Gastrocnemius medialis (tissue), 4 donors: ENCODE measurements around the gene MAP1LC3A. TPM values are rescaled to one million over a fixed set of nuclear protein-coding genes. Genes with fewer than 3 reads are reported as not detected.

Experiments
- ATAC-seq, 2 donors: fragments of 150-250 bp; one replicate each; pipeline ENCODE4 v1.9.1; 2016
- DNase-seq, 2 donors: peaks; one replicate each; pipeline ENCODE4 v3.0.0-alpha.2; 2019
- H3K27ac ChIP-seq, 4 donors: fragments of 200-600 bp; sonication (generic); 1 replicate in 1 of 4; 2 replicates in 3 of 4; pipeline ENCODE4 v1.5.1; 2016 to 2018; ENCODE audit warnings: mild to moderate bottlenecking in 2 of 4, moderate library complexity in 1 of 4
- H3K27me3 ChIP-seq, 3 donors: fragments of 200-600 bp; sonication (generic) in 2 of 3; 1 replicate in 1 of 3; 2 replicates in 2 of 3; pipeline versions ENCODE4 v1.5.1 to v1.6.0; 2016 to 2019; ENCODE audit warnings: mild to moderate bottlenecking in 1 of 3, moderate library complexity in 1 of 3
- H3K36me3 ChIP-seq, 2 donors: fragments of 200-600 bp; sonication (generic) in 1 of 2; one replicate each; pipeline ENCODE4 v1.5.1; 2017 to 2018
- H3K4me1 ChIP-seq, 2 donors: fragments of 200-600 bp; sonication (generic) in 1 of 2; one replicate each; pipeline ENCODE4 v1.5.1; 2016 to 2017; ENCODE audit warnings: mild to moderate bottlenecking in 2 of 2
- H3K4me3 ChIP-seq, 4 donors: fragments of 200-600 bp; sonication (generic) in 3 of 4; 1 replicate in 1 of 4; 2 replicates in 3 of 4; pipeline ENCODE4 v1.5.1; 2016 to 2019; ENCODE audit warnings: mild to moderate bottlenecking in 2 of 4
- H3K9me3 ChIP-seq, 3 donors: fragments of 200-600 bp; sonication (generic) in 2 of 3; 1 replicate in 1 of 3; 2 replicates in 2 of 3; pipeline ENCODE4 v1.5.1; 2016 to 2019
- POLR2A ChIP-seq, 2 donors: fragments of 450-650 bp; IDR thresholded peaks; one replicate each; pipeline ENCODE4 v1.6.1; 2017; ENCODE audit warnings: antibody characterized with exemption in 2 of 2, mild to moderate bottlenecking in 2 of 2, moderate library complexity in 2 of 2
- in situ Hi-C, 4 donors: fragments of 200-750 bp; cut with MboI; loops; one replicate each; pipeline versions ENCODE4 v1.15.0 to v1.8.0; 2017; ENCODE audit warnings: low sequenced_read_pairs in 4 of 4
- intact Hi-C: fragments of 100-400 bp; cut with DNase I; formaldehyde crosslinking; loops from one replicate; pipeline ENCODE4 v1.15.1; 2023; ENCODE audit warnings: low total_unique reads
- total RNA-seq, 4 donors: library from RNA; depleted of rRNA; stranded (reverse); fragments of >200 nt; gene quantifications; one replicate each; pipeline versions ENCODE4 v1.1.0 to v1.2.3, GENCODE V29; 2016
- TF ChIP-seq, protein P1 (sequence below), 5 experiments: fragments of 450-650 bp in 3 of 5; fragments of 200-600 bp in 2 of 5; sonication (generic) in 2 of 5; IDR thresholded peaks in 4 of 5; conservative IDR thresholded peaks in 1 of 5; 1 replicate in 4 of 5; 2 replicates in 1 of 5; pipeline ENCODE4 v1.5.1; 2016 to 2019; ENCODE audit warnings: antibody characterized with exemption in 5 of 5, mild to moderate bottlenecking in 3 of 5, moderate library complexity in 3 of 5

Gene MAP1LC3A
- total RNA-seq, 4 donors from 2014 or later, result 41.5 to 62.7 (median 56.4) TPM

DNA sequence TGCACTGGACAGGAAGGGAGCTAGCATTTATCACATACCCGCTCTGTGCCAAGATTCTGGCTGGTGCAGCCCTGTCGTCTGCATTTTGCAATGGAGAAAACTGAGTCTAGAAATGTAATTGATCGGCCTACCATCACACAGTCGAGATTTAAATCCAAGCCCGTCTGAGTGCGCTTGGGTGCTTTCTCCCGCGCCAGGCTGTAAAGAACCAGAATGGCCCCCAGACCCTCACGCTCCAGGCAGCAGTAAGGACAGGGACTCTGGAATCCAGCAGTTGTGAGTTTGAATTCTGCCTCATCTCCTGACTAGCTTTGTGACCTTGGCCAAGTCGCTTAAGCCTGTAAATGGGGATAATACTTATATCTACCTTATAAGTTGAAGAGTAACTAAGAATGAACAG is 31.5 kb upstream of the MAP1LC3A start:
- ATAC-seq, result no peak

DNA sequence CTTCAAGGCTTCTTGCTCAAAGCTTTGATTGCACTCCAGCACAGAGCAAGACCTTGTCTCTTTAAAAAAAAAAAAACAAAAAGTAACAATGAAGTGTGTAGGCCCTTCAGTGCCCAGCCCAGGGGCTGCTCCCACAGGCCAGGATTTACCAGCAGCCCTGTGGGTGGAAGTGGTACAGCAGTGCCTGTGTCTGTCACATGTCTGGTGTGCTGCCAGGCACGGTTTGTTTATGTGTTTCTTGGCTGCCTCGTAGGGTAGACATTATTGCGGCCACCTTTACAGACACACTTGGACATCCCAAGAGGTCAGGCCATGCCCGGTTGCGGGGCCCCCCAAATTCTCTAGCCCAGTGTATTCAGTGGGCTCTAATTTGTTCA is 29.6 kb upstream of the MAP1LC3A start:
- in situ Hi-C loops (loop anchor here in 1 of 4 donors (25.0 kb wide), 1 partner anchor 183 kb away; the partner anchor contains the start of gene TP53INP2), intact Hi-C loops (loop anchor here (5.0 kb wide), 1 partner anchor 167 kb away; the partner anchor contains the start of gene ITCH)
- Histone ChIP-seq H3K4me1 (peaks cover 48 to 53% of the 10 kb centered on the region in 2 donors), H3K36me3 (peaks cover 0 to 50% of the 10 kb centered on the region in 2 donors), H3K9me3 (no peaks in the 10 kb centered on the region), H3K27me3 (no peaks in the 10 kb centered on the region), H3K27ac (peak overlapping the region in 3 of 4 donors; percentile 44 to 68 (median 61)), H3K4me3 (no peak overlapping the region)
- peak in 1 of 2 donors; percentile 51 for ATAC-seq
- peak; percentile 44 to 57 for DNase-seq
- no peak for TF ChIP-seq POLR2A (IDR thresholded peaks at IDR 0.05)
- TF ChIP-seq, protein P1, sequence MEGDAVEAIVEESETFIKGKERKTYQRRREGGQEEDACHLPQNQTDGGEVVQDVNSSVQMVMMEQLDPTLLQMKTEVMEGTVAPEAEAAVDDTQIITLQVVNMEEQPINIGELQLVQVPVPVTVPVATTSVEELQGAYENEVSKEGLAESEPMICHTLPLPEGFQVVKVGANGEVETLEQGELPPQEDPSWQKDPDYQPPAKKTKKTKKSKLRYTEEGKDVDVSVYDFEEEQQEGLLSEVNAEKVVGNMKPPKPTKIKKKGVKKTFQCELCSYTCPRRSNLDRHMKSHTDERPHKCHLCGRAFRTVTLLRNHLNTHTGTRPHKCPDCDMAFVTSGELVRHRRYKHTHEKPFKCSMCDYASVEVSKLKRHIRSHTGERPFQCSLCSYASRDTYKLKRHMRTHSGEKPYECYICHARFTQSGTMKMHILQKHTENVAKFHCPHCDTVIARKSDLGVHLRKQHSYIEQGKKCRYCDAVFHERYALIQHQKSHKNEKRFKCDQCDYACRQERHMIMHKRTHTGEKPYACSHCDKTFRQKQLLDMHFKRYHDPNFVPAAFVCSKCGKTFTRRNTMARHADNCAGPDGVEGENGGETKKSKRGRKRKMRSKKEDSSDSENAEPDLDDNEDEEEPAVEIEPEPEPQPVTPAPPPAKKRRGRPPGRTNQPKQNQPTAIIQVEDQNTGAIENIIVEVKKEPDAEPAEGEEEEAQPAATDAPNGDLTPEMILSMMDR (IDR thresholded peaks at IDR 0.05 in 4 of 5, conservative IDR thresholded peaks at IDR 0.05 in 1 of 5), result peak in 2 of 5 experiments; percentile 11 to 23

More for the DNA sequence above, 31.5 kb upstream of the MAP1LC3A start:
- H3K9me3 ChIP-seq, result no peaks in the 10 kb centered on the region
- H3K4me1 ChIP-seq, result peaks cover 53 to 63% of the 10 kb centered on the region in 2 donors
- intact Hi-C loops, result loop anchor here (5.0 kb wide), 1 partner anchor 165 kb away; the partner anchor contains the start of gene ITCH
- no peaks in the 10 kb centered on the region for H3K27me3 ChIP-seq
- no peak for TF ChIP-seq POLR2A (IDR thresholded peaks at IDR 0.05)
- TF ChIP-seq, protein P1 (IDR thresholded peaks at IDR 0.05 in 4 of 5, conservative IDR thresholded peaks at IDR 0.05 in 1 of 5), result no peak
- H3K4me3 ChIP-seq, result no peak overlapping the region
- no peak for DNase-seq
- peaks cover 0 to 33% of the 10 kb centered on the region in 2 donors for H3K36me3 ChIP-seq
- peak overlapping the region; percentile 78 to 87 (median 79) for H3K27ac ChIP-seq
- in situ Hi-C loops, result loop anchor here in 1 of 4 donors (25.0 kb wide), 1 partner anchor 185 kb away; the partner anchor contains the start of gene TP53INP2

DNA sequence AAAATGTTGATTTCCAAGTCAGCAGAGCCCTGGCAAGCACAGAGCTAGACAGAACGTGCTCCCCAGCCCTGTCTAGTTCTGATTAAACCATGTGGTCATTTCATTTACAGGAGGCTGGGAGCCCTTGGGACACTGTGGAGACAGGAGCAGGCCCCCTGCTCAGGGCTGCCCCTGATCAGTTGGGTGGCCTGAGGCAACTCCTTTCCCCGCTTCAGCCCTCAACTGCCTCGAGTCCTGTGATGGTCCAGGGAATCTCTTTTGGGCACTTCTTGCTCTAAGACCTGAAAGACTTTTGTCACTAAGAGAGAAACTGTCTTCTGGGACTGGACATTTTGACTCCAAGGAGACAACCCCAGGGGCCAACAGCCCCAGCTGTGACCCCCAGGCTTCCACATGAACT is 28.8 kb upstream of the MAP1LC3A start:
- DNase-seq (no peak), ATAC-seq (no peak)
- in situ Hi-C loops, result loop anchor here in 1 of 4 donors (25.0 kb wide), 1 partner anchor 183 kb away; the partner anchor contains the start of gene TP53INP2
- intact Hi-C loops, result loop anchor here (5.0 kb wide), 1 partner anchor 167 kb away; the partner anchor contains the start of gene ITCH
- H3K36me3 ChIP-seq, result peaks cover 0 to 57% of the 10 kb centered on the region in 2 donors
- TF ChIP-seq POLR2A (IDR thresholded peaks at IDR 0.05), result no peak
- TF ChIP-seq, protein P1 (IDR thresholded peaks at IDR 0.05 in 4 of 5, conservative IDR thresholded peaks at IDR 0.05 in 1 of 5), result no peak
- H3K4me3 ChIP-seq, result no peak overlapping the region
- H3K9me3 ChIP-seq, result no peaks in the 10 kb centered on the region
- peak overlapping the region in 1 of 4 donors; percentile 44 for H3K27ac ChIP-seq
- no peaks in the 10 kb centered on the region for H3K27me3 ChIP-seq
- peaks cover 40 to 46% of the 10 kb centered on the region in 2 donors for H3K4me1 ChIP-seq

DNA sequence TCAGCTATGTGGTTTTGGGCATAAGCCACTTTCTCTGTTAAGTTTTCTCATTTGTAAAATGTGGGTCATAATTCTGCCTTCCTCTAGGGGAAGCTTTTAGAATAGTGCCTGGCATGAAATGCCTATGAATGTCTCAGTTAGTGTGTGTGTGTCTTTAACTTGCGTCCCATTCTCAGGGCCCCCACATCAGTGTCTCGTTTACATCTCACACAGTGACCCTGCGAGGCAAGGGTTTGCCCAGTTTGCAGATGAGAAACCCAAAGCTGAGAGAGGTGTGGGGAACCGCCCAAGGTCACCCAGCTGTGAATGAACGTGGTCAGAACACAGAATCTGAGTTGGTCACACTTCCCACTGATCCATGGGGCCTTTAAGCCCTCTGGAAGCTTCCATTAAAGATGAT is 28.2 kb upstream of the MAP1LC3A start:
- H3K36me3 ChIP-seq, result peaks cover 0 to 63% of the 10 kb centered on the region in 2 donors

More for the DNA sequence above, 28.2 kb upstream of the MAP1LC3A start:
- DNase-seq (no peak), ATAC-seq (no peak)
- no peaks in the 10 kb centered on the region for H3K9me3 ChIP-seq
- no peak overlapping the region for H3K4me3 ChIP-seq
- TF ChIP-seq POLR2A (IDR thresholded peaks at IDR 0.05), result no peak
- TF ChIP-seq, protein P1 (IDR thresholded peaks at IDR 0.05 in 4 of 5, conservative IDR thresholded peaks at IDR 0.05 in 1 of 5), result no peak
- no peaks in the 10 kb centered on the region for H3K27me3 ChIP-seq
- intact Hi-C loops, result no loop called here
- in situ Hi-C loops, result loop anchor here in 1 of 4 donors (25.0 kb wide), 1 partner anchor 182 kb away; the partner anchor contains the start of gene TP53INP2
- H3K4me1 ChIP-seq, result peaks cover 34 to 40% of the 10 kb centered on the region in 2 donors
- peak overlapping the region in 1 of 4 donors; percentile 44 for H3K27ac ChIP-seq
